GM19351 (cell line): ENCODE measurements around the gene WASHC2A.
"Not testable (repeated sequence)": the region's sequence is repeated elsewhere in the genome, so short reads cannot be mapped to it uniquely, and the experiment has no call there.

Source experiments
- ATAC-seq: cut with Tn5 transposase; IDR thresholded peaks from one replicate; pipeline ENCODE4 v1.9.1; 2021; ENCODE audit warnings: mild to moderate bottlenecking, moderate library complexity; ENCODE audit not compliant: unreplicated experiment

Gene WASHC2A

DNA sequence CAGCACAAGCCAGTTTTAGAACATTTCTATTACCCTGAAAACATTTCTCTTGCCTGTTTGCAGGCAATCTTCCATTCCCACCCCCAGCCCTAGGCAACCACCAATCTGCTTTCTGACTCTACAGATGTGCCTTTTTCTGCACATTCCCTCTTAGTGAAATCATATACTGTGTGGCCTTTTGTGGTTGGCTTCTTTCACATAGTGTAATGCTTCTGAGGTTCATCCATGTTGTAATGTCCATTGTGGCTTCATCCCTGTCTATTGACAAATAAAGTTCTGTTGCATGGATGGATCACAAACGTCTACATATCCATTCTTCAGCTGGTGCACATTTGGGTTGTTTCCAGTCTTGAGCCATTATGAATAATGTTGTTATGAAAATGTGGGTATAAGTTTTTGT, 77.8 kb downstream of the WASHC2A start:
- not testable (repeated sequence) for ATAC-seq

GRCh38 chr10:50152792-50153272, 85.1 kb downstream of the WASHC2A start:
- ATAC-seq = no peak

DNA sequence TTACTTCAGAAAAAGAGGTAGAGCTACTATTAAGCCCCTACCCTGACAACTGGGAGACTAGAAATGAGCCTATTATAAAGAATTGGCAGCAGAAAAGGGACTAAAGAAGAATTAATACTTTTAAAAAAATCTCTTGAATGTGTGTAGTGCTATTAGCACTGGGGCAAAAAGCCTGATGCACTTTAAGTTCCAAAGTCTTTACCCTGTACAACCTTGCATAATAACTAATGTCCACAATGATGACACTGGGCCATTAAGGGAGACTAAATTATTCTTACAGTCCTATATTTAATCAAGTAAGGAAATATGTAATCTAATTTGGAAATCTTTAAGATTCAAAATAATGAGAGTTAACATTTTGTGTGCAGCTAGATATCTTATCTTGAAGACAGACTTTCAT, 90.1 kb downstream of the WASHC2A start:
- not testable (repeated sequence) for ATAC-seq

GRCh38 chr10:50159856-50160255, 92.1 kb downstream of the WASHC2A start:
- not testable (repeated sequence) for ATAC-seq

DNA sequence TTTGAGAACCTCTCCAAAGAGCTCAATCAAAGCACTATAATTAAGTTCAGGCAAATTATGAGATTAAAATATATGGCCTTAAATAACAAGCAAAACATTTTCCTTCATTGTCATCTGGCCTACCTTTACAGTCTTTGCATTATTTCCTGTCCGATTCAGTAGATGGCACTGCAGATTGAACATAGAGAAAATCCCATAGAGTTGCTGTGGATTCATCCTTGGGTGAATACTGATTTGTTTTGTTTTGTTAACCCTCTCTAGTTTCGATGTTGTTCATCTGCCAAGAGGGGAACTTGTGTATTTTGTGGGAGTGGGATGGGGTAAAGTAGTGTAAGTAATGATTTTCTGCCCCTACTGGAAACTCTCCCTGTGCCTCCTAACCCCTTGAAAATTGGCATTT, 97.3 kb downstream of the WASHC2A start:
- not testable (repeated sequence) for ATAC-seq

DNA sequence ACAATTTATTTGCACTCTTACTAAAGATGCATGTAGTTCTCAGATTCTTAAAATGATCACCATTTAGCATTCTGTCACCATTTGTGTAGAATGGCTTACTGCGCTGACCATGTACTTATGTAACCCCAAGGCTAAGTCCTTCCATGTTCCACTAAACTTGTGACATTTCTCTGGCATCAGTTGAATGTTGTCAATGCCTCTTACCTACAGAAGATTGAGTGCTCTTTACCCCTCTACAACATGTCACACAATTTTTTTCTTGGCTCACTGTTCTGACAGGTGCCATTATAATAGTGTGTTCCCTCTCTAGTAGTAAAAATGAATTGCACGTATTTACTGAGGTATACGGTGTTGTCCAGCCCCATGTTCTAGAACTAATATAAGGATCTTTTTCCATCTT, 100.1 kb downstream of the WASHC2A start:
- not testable (repeated sequence) for ATAC-seq

DNA sequence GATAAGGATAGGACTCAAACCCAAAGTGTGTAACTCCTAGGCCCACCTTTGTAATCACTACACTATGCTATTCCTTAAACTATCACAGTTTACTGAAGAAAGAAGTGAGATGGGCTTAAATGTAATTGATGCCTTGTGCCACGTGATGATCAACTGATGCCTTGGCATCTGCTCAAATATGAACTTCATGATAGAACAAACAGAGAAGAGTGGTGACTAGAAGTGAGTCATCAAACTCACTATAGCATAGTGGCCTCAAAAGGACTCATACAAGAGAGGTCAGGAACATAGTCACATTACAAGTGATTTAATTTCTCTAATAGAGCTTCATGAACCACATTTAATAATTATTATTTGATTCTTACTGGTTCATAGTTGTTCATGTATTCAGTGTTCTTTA, 101.8 kb downstream of the WASHC2A start:
- ATAC-seq = not testable (repeated sequence)

DNA sequence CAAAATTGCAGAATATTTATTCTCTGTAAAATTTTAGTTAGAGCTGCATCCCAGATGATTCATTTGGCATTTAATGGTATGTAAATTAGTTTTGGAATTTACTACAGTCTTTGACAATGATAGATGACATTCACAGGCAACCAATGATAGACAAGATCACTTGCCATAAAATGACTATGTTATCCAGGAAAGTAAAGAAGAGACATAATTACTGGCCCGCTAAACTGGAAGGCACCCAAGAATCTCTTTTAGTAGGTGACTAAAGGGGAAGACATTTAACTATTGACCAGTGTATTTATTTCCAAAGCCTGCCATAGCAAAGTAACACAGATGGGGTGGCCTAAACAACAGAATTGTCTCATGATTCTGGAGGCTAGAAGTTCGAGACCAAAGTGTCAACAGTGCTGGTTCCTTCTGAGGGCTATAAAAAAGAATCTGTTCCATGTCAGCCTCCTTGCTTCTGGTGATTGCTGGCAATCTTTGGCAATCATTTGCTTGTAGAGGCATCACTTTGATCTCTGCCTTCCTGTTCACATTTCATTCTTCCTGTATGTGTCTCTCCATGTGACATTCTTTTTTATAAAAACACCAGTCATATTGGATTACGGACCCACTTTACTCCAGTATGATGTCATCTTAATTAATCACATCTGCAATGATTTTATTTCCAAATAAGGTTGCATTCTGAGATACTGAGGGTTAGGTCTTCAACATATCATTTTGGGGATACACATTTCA, 107.2 kb downstream of the WASHC2A start:
- not testable (repeated sequence) for ATAC-seq
